Measurements from ENCODE around the gene BBS10. TPM values are rescaled to one million over a fixed set of nuclear protein-coding genes. Genes with fewer than 3 reads are reported as not detected.

Gene BBS10
- polyA plus RNA-seq, 1 donor from 2014 or later = 15.4 TPM

DNA sequence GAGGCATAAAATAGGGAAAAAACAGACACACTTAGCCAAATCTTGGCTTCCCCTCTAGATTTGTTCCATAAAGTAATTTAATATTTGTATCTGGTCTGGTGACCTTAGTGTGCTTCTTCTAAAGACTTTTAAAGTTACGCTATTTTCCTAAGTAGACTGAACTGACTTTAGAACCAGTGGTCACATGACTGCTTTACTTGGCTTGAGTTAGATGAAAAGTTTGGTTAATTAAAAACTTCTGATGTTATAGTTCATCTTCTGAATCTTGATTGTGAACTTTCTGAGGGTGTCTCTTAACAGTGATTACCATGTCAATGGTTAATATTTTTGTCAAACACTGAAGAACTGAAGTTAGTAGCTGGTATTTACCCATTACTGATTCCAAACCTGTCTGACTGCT, 2.6 kb downstream of the BBS10 start:
- no peak for TF ChIP-seq POLR2AphosphoS5 (IDR thresholded peaks at IDR 0.05)
- no peak for TF ChIP-seq SMC3 (conservative IDR thresholded peaks at IDR 0.05; ENCODE audit: poor library complexity)
- TF ChIP-seq TAF1 (IDR thresholded peaks at IDR 0.05; ENCODE audit: low read depth) = no peak
- TF ChIP-seq, protein P1, sequence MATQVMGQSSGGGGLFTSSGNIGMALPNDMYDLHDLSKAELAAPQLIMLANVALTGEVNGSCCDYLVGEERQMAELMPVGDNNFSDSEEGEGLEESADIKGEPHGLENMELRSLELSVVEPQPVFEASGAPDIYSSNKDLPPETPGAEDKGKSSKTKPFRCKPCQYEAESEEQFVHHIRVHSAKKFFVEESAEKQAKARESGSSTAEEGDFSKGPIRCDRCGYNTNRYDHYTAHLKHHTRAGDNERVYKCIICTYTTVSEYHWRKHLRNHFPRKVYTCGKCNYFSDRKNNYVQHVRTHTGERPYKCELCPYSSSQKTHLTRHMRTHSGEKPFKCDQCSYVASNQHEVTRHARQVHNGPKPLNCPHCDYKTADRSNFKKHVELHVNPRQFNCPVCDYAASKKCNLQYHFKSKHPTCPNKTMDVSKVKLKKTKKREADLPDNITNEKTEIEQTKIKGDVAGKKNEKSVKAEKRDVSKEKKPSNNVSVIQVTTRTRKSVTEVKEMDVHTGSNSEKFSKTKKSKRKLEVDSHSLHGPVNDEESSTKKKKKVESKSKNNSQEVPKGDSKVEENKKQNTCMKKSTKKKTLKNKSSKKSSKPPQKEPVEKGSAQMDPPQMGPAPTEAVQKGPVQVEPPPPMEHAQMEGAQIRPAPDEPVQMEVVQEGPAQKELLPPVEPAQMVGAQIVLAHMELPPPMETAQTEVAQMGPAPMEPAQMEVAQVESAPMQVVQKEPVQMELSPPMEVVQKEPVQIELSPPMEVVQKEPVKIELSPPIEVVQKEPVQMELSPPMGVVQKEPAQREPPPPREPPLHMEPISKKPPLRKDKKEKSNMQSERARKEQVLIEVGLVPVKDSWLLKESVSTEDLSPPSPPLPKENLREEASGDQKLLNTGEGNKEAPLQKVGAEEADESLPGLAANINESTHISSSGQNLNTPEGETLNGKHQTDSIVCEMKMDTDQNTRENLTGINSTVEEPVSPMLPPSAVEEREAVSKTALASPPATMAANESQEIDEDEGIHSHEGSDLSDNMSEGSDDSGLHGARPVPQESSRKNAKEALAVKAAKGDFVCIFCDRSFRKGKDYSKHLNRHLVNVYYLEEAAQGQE (IDR thresholded peaks at IDR 0.05; ENCODE audit: borderline replicate concordance) = no peak
- TF ChIP-seq EP300 (conservative IDR thresholded peaks at IDR 0.05; ENCODE audit: poor library complexity, severe bottlenecking) = no peak
- no peak for TF ChIP-seq MXI1 (conservative IDR thresholded peaks at IDR 0.05; ENCODE audit: poor library complexity, severe bottlenecking)
- TF ChIP-seq, protein P2, sequence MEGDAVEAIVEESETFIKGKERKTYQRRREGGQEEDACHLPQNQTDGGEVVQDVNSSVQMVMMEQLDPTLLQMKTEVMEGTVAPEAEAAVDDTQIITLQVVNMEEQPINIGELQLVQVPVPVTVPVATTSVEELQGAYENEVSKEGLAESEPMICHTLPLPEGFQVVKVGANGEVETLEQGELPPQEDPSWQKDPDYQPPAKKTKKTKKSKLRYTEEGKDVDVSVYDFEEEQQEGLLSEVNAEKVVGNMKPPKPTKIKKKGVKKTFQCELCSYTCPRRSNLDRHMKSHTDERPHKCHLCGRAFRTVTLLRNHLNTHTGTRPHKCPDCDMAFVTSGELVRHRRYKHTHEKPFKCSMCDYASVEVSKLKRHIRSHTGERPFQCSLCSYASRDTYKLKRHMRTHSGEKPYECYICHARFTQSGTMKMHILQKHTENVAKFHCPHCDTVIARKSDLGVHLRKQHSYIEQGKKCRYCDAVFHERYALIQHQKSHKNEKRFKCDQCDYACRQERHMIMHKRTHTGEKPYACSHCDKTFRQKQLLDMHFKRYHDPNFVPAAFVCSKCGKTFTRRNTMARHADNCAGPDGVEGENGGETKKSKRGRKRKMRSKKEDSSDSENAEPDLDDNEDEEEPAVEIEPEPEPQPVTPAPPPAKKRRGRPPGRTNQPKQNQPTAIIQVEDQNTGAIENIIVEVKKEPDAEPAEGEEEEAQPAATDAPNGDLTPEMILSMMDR (IDR thresholded peaks at IDR 0.05; ENCODE audit: poor library complexity, severe bottlenecking) = no peak
- H3K9ac ChIP-seq (ENCODE audit: low read length) = no peak overlapping the region
- H3K4me3 ChIP-seq (ENCODE audit: low read length) = no peak overlapping the region
- no peaks in the 10 kb centered on the region for H3K36me3 ChIP-seq (ENCODE audit: insufficient read depth, low read length)
- H3K9me2 ChIP-seq (ENCODE audit: insufficient read depth, low read length) = no peaks in the 10 kb centered on the region
- no peak overlapping the region for H3K4me2 ChIP-seq (ENCODE audit: low read length)
- H2AFZ ChIP-seq (ENCODE audit: low read depth, low read length) = no peak overlapping the region
- no peaks in the 10 kb centered on the region for H3K9me3 ChIP-seq (ENCODE audit: low read length)
- H3K79me2 ChIP-seq (replicated peaks; ENCODE audit: insufficient read depth, low read length) = peaks cover 18% of the 10 kb centered on the region
- H4K20me1 ChIP-seq (ENCODE audit: insufficient read depth) = no peaks in the 10 kb centered on the region
- H3K27ac ChIP-seq (ENCODE audit: low read length) = no peak overlapping the region
- peaks cover 3% of the 10 kb centered on the region for H3F3A ChIP-seq (ENCODE audit: insufficient read depth, low read length, poor library complexity, severe bottlenecking)
- H3K27me3 ChIP-seq (ENCODE audit: insufficient read depth, low read depth, low read length) = no peaks in the 10 kb centered on the region

DNA sequence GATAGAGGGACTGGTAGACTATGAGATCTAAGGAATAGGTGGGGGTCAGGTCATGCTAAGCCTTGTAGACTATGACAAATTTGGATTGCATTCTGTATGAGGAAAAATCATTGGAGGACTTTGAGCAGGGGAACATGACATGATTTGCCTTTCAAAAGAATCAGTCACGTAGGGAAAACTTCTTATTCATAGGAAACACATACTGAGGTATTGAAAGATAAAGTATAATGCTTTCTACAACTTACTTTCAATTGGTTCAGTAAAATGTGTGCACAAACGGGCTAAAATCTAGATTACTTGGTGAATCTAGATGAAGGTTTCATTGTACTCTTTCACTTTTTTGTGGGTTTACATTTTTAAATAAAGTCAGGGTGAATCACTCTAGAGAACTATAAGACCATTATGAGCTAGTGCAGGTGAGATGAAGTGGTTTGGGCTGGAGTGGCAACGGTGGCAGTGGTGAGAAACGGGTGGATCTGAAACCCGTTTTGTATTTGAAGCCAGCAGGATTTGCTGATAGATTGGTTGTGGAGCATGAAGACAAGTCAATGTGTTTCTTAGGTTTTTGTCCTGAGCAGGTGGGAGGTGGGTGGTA, 6.7 kb downstream of the BBS10 start:
- no peak overlapping the region for H2AFZ ChIP-seq (ENCODE audit: low read depth, low read length)
- H3K9me3 ChIP-seq (ENCODE audit: low read length) = no peaks in the 10 kb centered on the region
- no peaks in the 10 kb centered on the region for H3K27me3 ChIP-seq (ENCODE audit: insufficient read depth, low read depth, low read length)
- H3K4me2 ChIP-seq (ENCODE audit: low read length) = no peak overlapping the region
- H3F3A ChIP-seq (ENCODE audit: insufficient read depth, low read length, poor library complexity, severe bottlenecking) = no peaks in the 10 kb centered on the region
- TF ChIP-seq, protein P1 (IDR thresholded peaks at IDR 0.05; ENCODE audit: borderline replicate concordance) = no peak
- no peak for TF ChIP-seq POLR2AphosphoS5 (IDR thresholded peaks at IDR 0.05)
- TF ChIP-seq EZH2 (IDR thresholded peaks at IDR 0.05; ENCODE audit: borderline replicate concordance, insufficient read depth, low read length, poor library complexity, severe bottlenecking) = no peak
- no peak for TF ChIP-seq RAD21 (conservative IDR thresholded peaks at IDR 0.05)
- TF ChIP-seq EP300 (conservative IDR thresholded peaks at IDR 0.05; ENCODE audit: poor library complexity, severe bottlenecking) = no peak
- TF ChIP-seq SMC3 (conservative IDR thresholded peaks at IDR 0.05; ENCODE audit: poor library complexity) = no peak
- no peak for TF ChIP-seq MXI1 (conservative IDR thresholded peaks at IDR 0.05; ENCODE audit: poor library complexity, severe bottlenecking)
- TF ChIP-seq, protein P2 (IDR thresholded peaks at IDR 0.05; ENCODE audit: poor library complexity, severe bottlenecking) = no peak
- no peak for TF ChIP-seq TAF1 (IDR thresholded peaks at IDR 0.05; ENCODE audit: low read depth)
- H3K9me2 ChIP-seq (ENCODE audit: insufficient read depth, low read length) = no peaks in the 10 kb centered on the region
- H3K27ac ChIP-seq (ENCODE audit: low read length) = no peak overlapping the region
- peaks cover 5% of the 10 kb centered on the region for H3K79me2 ChIP-seq (replicated peaks; ENCODE audit: insufficient read depth, low read length)
- H3K4me3 ChIP-seq (ENCODE audit: low read length) = no peak overlapping the region
- H4K20me1 ChIP-seq (ENCODE audit: insufficient read depth) = no peaks in the 10 kb centered on the region
- no peaks in the 10 kb centered on the region for H3K36me3 ChIP-seq (ENCODE audit: insufficient read depth, low read length)
- H3K9ac ChIP-seq (ENCODE audit: low read length) = no peak overlapping the region

All from neural cell (in vitro differentiated cells).